ENCODE results near the gene HMGB3. TPM values are rescaled to one million over a fixed set of nuclear protein-coding genes. Genes with fewer than 3 reads are reported as not detected.

The HMGB3 gene
- polyA plus RNA-seq, 5 donors: 103 to 164 (median 108) TPM

Other genes with a start within 250 kb of the HMGB3 start
- gene CD99L2, start 84.7 kb upstream of the HMGB3 start, polyA plus RNA-seq (ENCODE audit: insufficient read depth in 1 of 5, insufficient read length in 5 of 5, low replicate concordance in 1 of 5): 10 to 100 TPM; 36.1 to 43.0 (median 38.2) TPM
- gene GPR50, start 193.2 kb downstream of the HMGB3 start, polyA plus RNA-seq (ENCODE audit: insufficient read depth in 1 of 5, insufficient read length in 5 of 5, low replicate concordance in 1 of 5): not detected